Measurements from ENCODE around the gene ATAD1. TPM values are rescaled to one million over a fixed set of nuclear protein-coding genes. Genes with fewer than 3 reads are reported as not detected.

ATAD1 gene
- total and polyA plus RNA-seq, 2 donors, result 30.7 to 60.6 TPM

Small RNA genes within 50 kb of the gene (small RNA-seq; reads per million reads assigned to genes)
- gene RN7SL78P, result not detected

Other genes starting within 250 kb of the ATAD1 start
- 40.2 TPM for gene PAPSS2, start 158.3 kb downstream of the ATAD1 start, total RNA-seq
- 10.2 TPM for gene PAPSS2, start 158.3 kb downstream of the ATAD1 start, polyA plus RNA-seq
- gene KLLN, start 45.3 kb upstream of the ATAD1 start, total RNA-seq, result 0.63 TPM
- gene KLLN, start 45.3 kb upstream of the ATAD1 start, polyA plus RNA-seq, result 0.46 TPM
- 308 TPM for gene PTEN, start 45.4 kb upstream of the ATAD1 start, total RNA-seq
- gene PTEN, start 45.4 kb upstream of the ATAD1 start, polyA plus RNA-seq, result 37.6 TPM

Measured in urinary bladder (tissue), 2 donors.